HCT116 (cell line): Measurements from ENCODE around the gene ZNF619. TPM values are rescaled to one million over a fixed set of nuclear protein-coding genes. Genes with fewer than 3 reads are reported as not detected.

Experiments
- ATAC-seq: fragments of 200-7000 bp; cut with Tn5 transposase; 2 replicates; pipeline ENCODE4 v1.9.1; 2020; ENCODE audit warnings: mild to moderate bottlenecking, moderate library complexity
- BruUV-seq: library from RNA; stranded (reverse); fragments of 400-500 nt; replicated peaks from 2 replicates; lab custom pipeline; 2021; lab: Mats Ljungman, UMichigan
- CTCF ChIA-PET: fragments of 300-600 bp; sonication (Branson Sonifier 250); formaldehyde crosslinking; loops from one replicate; lab custom pipeline; 2021; ENCODE audit warnings: antibody characterized with exemption; lab: Charles Lee
- POLR2A ChIA-PET: fragments of 300-600, 350-600 bp; sonication (Branson Sonifier 250); formaldehyde crosslinking; loops from one replicate; lab custom pipeline; 2021; ENCODE audit warnings: antibody characterized with exemption; lab: Charles Lee
- RAD21 ChIA-PET, 2 experiments: fragments of 300-600 bp; sonication (Branson Sonifier 250); formaldehyde crosslinking; loops; one replicate each; lab custom pipeline; 2023; ENCODE audit warnings: low total read pairs in 2 of 2; ENCODE audit not compliant: uncharacterized antibody in 2 of 2, unreplicated experiment in 2 of 2, low non-redundant PET in 1 of 2; lab: Charles Lee
- DNase-seq: peaks from one replicate; pipeline ENCODE4 v3.0.0-alpha.2; 2010; ENCODE audit warnings: low read depth, low spot score
- H2AFZ ChIP-seq: fragments of 200-600 bp; shearing (Covaris generic), sonication (generic); 2 replicates; pipeline ENCODE4 v1.6.1; 2017; ENCODE audit warnings: low read depth, mixed run types, mixed read lengths, antibody characterized with exemption, low read length; ENCODE audit not compliant: poor library complexity, severe bottlenecking
- H3K27ac ChIP-seq: 2 replicates; pipeline ENCODE4 v1.5.1; 2012; ENCODE audit warnings: low read depth, low read length
- H3K27me3 ChIP-seq: fragments of 200-600 bp; sonication (generic); 2 replicates; pipeline ENCODE4 v1.6.1; 2016; ENCODE audit warnings: mixed run types, low read length, mixed read lengths; ENCODE audit not compliant: insufficient read depth
- H3K36me3 ChIP-seq, 2 experiments: fragments of 200-500 bp in 1 of 2; fragments of 200-600 bp in 1 of 2; sonication (Bioruptor generic) in 1 of 2; sonication (generic) in 1 of 2; 2 replicates each; pipeline versions ENCODE4 v1.5.1 to v1.6.1; 2014 to 2016; ENCODE audit warnings: low read length in 2 of 2, inconsistent platforms in 1 of 2, mixed read lengths in 1 of 2, mixed run types in 1 of 2; ENCODE audit not compliant: insufficient read depth in 2 of 2, control insufficient read depth in 1 of 2
- H3K4me1 ChIP-seq, 2 experiments: fragments of 200-600 bp in 1 of 2; sonication (generic) in 1 of 2; 2 replicates each; pipeline versions ENCODE4 v1.5.1 to v1.6.1; 2012 to 2017; ENCODE audit warnings: low read length in 2 of 2, inconsistent platforms in 1 of 2, mild to moderate bottlenecking in 1 of 2, mixed read lengths in 1 of 2, mixed run types in 1 of 2, moderate library complexity in 1 of 2; ENCODE audit not compliant: insufficient read depth in 2 of 2, control insufficient read depth in 1 of 2
- H3K4me2 ChIP-seq: fragments of 200-600 bp; sonication (generic); 2 replicates; pipeline ENCODE4 v1.6.1; 2017; ENCODE audit warnings: mixed run types, low read length, mixed read lengths
- H3K4me3 ChIP-seq, 2 experiments: fragments of 200-600 bp in 1 of 2; sonication (generic) in 1 of 2; replicated peaks in 1 of 2; 2 replicates each; pipeline ENCODE4 v1.5.1; 2011 to 2016; ENCODE audit warnings: low read length in 2 of 2, control low read depth in 1 of 2, low read depth in 1 of 2, mild to moderate bottlenecking in 1 of 2, mixed read lengths in 1 of 2, mixed run types in 1 of 2
- H3K79me2 ChIP-seq: fragments of 200-600 bp; sonication (generic); 2 replicates; pipeline ENCODE4 v1.6.1; 2017; ENCODE audit warnings: mild to moderate bottlenecking, mixed run types, low read length, moderate library complexity, mixed read lengths; ENCODE audit not compliant: insufficient read depth
- H3K9ac ChIP-seq: fragments of 200-600 bp; sonication (generic); 2 replicates; pipeline ENCODE4 v1.6.1; 2016; ENCODE audit warnings: low read length, mixed read lengths
- H3K9me2 ChIP-seq: fragments of 200-600 bp; sonication (generic), shearing (Covaris generic); 2 replicates; pipeline ENCODE4 v1.6.1; 2017; ENCODE audit warnings: mixed run types, mild to moderate bottlenecking, moderate library complexity; ENCODE audit not compliant: insufficient read depth
- H3K9me3 ChIP-seq, 2 experiments: fragments of 200-500 bp in 1 of 2; fragments of 200-600 bp in 1 of 2; sonication (Bioruptor generic) in 1 of 2; sonication (generic) in 1 of 2; 2 replicates each; pipeline ENCODE4 v1.6.1; 2014 to 2017; ENCODE audit warnings: low read length in 2 of 2, mixed read lengths in 2 of 2, inconsistent platforms in 1 of 2, low read depth in 1 of 2, mild to moderate bottlenecking in 1 of 2, mixed run types in 1 of 2, moderate library complexity in 1 of 2; ENCODE audit not compliant: control insufficient read depth in 1 of 2, insufficient read depth in 1 of 2
- H4K20me1 ChIP-seq: fragments of 200-600 bp; sonication (generic), shearing (Covaris generic); 2 replicates; pipeline ENCODE4 v1.6.1; 2017; ENCODE audit warnings: mixed run types, mild to moderate bottlenecking, moderate library complexity; ENCODE audit not compliant: insufficient read depth
- CBX3 ChIP-seq: IDR thresholded peaks from 2 replicates; pipeline ENCODE4 v1.6.1; 2012; ENCODE audit warnings: low read depth
- POLR2AphosphoS5 ChIP-seq: IDR thresholded peaks from 2 replicates; pipeline ENCODE4 v1.6.1; 2011; ENCODE audit warnings: mild to moderate bottlenecking, low read depth, low read length, moderate library complexity
- SIN3A ChIP-seq: IDR thresholded peaks from 2 replicates; pipeline ENCODE4 v1.6.1; 2012; ENCODE audit warnings: low read depth
- SP1 ChIP-seq: IDR thresholded peaks from 2 replicates; pipeline ENCODE4 v1.6.1; 2012; ENCODE audit warnings: low read depth
- YY1 ChIP-seq: IDR thresholded peaks from 2 replicates; pipeline ENCODE4 v1.6.1; 2011; ENCODE audit warnings: low read length, low read depth, moderate library complexity, mild to moderate bottlenecking; ENCODE audit not compliant: insufficient replicate concordance; ENCODE audit errors: extremely low read depth
- ZFX ChIP-seq: fragments of 450-650 bp; IDR thresholded peaks from 2 replicates; pipeline ENCODE4 v1.6.1; 2017
- intact Hi-C: fragments of 100-400 bp; cut with micrococcal nuclease; formaldehyde crosslinking; loops from 2 replicates; pipeline ENCODE4 v1.10.0; 2022
- total RNA-seq: library from RNA; stranded (reverse); gene quantifications from one replicate; pipeline ENCODE4 v1.2.1, GENCODE V29; 2021; ENCODE audit not compliant: unreplicated experiment
- TF ChIP-seq, protein P1 (sequence below): IDR thresholded peaks from 2 replicates; pipeline ENCODE4 v1.6.1; 2012

Gene ZNF619
- total RNA-seq, 1 experiment from 2014 or later: 7.3 TPM

DNA sequence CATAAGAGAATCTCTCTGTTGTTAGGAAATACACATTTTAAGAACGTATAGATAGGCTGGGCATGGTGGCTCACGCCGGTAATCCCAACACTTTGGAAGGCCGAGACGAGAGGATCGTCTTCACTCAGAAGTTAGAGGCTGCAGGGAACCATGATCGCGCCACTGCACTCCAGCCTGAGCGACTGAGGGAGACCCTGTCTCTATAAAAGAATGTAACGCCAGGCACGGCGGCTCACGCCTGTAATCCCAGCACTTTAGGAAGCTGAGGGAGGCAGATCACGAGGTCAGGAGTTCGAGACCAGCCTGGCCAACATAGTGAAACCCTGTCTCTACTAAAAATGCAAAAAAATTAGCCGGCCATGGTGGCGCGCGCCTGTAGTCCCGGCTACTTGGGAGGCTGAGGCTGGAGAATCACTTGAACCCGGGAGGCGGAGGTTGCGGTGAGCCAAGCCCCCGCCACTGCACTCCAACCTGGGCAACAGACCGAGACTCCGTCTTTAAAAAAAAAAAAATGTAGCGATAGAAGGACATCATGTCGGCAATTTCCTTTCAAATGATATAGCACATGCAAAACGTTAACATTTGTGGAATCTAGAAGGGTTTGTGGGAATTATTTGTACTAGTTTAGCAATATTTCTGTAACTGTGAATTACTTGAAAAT, 20.5 kb upstream of the ZNF619 start:
- TF ChIP-seq SP1 (no peak), SIN3A (no peak), YY1 (no peak), CBX3 (no peak), ZFX (no peak), POLR2AphosphoS5 (no peak)
- TF ChIP-seq, protein P1, sequence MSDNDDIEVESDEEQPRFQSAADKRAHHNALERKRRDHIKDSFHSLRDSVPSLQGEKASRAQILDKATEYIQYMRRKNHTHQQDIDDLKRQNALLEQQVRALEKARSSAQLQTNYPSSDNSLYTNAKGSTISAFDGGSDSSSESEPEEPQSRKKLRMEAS: no peak
- ChIA-PET RAD21 (no interaction called here), CTCF (interaction anchor here (1.2 kb wide), 1 partner anchor 124 kb away, joined by 4 read pairs; no protein-coding TSS in a partner anchor), POLR2A (interaction anchor here (0.6 to 1.5 kb wide), 7 partner anchors 21 to 248 kb away, joined by 3 to 9 read pairs (median 4); partner anchors contain the start of genes ZNF619, ZNF620 and ZNF621)
- no peaks in the 10 kb centered on the region for H3K9me3 ChIP-seq
- H4K20me1 ChIP-seq: peaks cover 23% of the 10 kb centered on the region; the same call in 1 of the 2 replicates
- H3K79me2 ChIP-seq: peaks cover 52% of the 10 kb centered on the region
- intact Hi-C loops: no loop called here
- ATAC-seq: no peak
- H3K27ac ChIP-seq: peak overlapping the region; percentile 87
- H2AFZ ChIP-seq: no peak overlapping the region
- BruUV-seq: TSS peak; percentile 93
- H3K4me1 ChIP-seq: peaks cover 13 to 29% of the 10 kb centered on the region in 2 experiments; a peak in 3 of 4 replicates
- DNase-seq: no peak
- peak overlapping the region; percentile 92 for H3K4me2 ChIP-seq
- H3K9ac ChIP-seq: peak overlapping the region; percentile 97
- peak overlapping the region; percentile 70 to 90 for H3K4me3 ChIP-seq
- H3K9me2 ChIP-seq: no peaks in the 10 kb centered on the region
- no peaks in the 10 kb centered on the region for H3K27me3 ChIP-seq
- peaks cover 31 to 36% of the 10 kb centered on the region in 2 experiments for H3K36me3 ChIP-seq
